DOHH2 (cell line): ENCODE data around the gene ZNF532.

Experiments used
- EZH2phosphoT487 ChIP-seq: fragments of 200-600 bp; sonication (generic); IDR thresholded peaks from 2 replicates; pipeline ENCODE4 v1.6.1; 2017; ENCODE audit warnings: borderline replicate concordance, mild to moderate bottlenecking, antibody characterized with exemption, low read length, moderate library complexity, mixed read lengths
- TF ChIP-seq, protein P1 (sequence below): fragments of 200-600 bp; sonication (generic); IDR thresholded peaks from one replicate; pipeline ENCODE4 v1.5.1; 2014; ENCODE audit warnings: antibody characterized with exemption, mild to moderate bottlenecking, low read depth, low read length; ENCODE audit not compliant: poor library complexity, severe bottlenecking

DNA sequence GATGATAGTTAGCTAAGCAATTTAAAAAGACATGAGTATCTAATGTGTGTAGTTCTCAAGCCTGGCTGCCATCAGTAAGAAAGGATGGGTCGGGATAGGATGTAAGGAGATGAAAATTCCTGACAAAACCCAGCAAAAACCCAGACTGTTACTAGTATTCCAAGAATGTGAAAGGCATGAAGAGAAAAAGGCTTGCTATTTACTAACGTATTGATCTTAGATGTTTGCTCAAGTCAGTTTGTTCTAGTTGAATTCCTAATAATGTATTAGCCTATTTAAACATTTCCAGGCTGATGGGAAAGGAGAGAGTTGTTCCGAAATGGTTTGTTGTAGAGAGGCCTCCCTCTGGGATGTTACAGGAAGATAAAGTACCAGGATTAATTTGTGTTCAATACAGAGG lies 88.2 kb downstream of the ZNF532 start:
- TF ChIP-seq, protein P1, sequence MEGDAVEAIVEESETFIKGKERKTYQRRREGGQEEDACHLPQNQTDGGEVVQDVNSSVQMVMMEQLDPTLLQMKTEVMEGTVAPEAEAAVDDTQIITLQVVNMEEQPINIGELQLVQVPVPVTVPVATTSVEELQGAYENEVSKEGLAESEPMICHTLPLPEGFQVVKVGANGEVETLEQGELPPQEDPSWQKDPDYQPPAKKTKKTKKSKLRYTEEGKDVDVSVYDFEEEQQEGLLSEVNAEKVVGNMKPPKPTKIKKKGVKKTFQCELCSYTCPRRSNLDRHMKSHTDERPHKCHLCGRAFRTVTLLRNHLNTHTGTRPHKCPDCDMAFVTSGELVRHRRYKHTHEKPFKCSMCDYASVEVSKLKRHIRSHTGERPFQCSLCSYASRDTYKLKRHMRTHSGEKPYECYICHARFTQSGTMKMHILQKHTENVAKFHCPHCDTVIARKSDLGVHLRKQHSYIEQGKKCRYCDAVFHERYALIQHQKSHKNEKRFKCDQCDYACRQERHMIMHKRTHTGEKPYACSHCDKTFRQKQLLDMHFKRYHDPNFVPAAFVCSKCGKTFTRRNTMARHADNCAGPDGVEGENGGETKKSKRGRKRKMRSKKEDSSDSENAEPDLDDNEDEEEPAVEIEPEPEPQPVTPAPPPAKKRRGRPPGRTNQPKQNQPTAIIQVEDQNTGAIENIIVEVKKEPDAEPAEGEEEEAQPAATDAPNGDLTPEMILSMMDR, result no peak
- TF ChIP-seq EZH2phosphoT487, result no peak
